CD4-positive, alpha-beta T cell treated with Interleukin-10 for 1 hour (primary cell): ENCODE measurements around the gene MACROD2.

Source experiments
- DNase-seq: peaks from one replicate; pipeline ENCODE4 v3.0.0-alpha.2; 2020

Gene MACROD2

DNA sequence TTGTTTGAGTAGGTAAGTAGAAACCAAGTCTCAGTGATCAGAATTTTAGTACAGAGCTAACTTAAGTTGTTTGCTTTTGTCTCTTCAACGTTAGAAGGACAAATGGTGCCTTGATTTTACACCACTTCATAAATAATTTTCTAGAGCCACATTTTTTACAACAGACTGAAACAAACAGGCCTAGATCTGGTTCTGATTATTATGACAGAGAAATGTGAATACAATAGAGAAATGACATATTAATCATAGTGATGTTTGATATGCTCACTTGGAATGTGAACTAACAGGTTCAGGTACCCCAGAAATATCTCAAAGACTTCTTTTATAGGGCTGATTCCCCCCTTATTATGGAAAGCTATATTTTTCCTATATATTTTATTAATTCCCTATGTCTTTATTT, 1817.4 kb downstream of the MACROD2 start:
- DNase-seq: no peak

DNA sequence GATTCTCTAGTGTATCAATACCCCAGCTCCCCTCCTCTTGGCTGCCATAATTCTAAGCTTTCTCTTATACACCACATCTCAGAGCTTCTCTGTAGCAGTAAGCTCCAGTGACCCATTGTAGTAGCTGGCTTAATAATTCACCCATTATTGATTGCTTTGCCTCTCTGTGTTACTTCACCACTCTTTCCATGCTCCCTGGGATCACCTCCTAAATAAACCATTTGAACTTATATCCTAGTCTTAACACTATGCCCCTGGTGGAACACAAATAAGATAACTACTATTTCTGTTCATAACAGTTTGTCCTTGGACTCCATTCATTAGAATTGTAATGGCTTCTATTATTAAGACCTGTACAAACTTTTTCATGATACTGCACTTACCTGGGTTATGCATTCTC, 1819.0 kb downstream of the MACROD2 start:
- DNase-seq: no peak

DNA sequence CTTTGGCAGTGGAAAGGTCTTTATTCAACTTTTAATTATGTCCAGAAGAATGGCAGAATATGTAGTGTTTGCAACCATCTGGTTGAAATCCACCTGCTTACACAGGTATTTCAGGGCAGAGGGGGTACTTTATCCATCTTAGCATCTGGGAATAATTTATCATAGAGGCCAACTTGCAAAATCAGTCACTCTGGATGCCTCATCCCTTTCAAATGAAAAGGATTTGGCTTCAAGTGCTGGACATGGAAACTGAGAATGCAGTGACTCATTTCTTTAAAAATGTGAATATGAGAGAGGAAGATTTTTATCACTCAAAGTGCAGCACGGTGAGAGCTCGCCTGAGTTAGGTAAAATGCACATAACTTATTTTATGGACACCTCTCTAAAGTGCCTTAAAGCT, 1819.6 kb downstream of the MACROD2 start:
- DNase-seq: no peak

DNA sequence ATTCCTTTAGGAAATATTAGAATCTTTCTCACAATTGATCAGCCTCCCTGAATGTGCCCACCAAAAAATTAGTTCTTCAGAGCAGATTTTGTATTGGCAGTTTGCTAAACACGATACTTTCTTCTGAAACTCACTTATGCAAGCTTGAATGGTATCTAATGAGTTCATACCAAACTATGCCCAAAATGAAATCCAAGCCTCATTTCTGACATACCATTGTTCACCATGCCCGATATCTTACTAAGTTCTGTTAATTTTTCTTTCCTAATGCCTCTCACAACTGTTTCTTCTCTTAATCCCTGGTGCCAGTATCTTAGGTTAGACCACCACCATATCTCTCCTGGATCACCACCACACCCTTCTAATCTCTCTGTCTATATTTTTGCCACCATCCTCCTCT, 1822.0 kb downstream of the MACROD2 start:
- no peak for DNase-seq

DNA sequence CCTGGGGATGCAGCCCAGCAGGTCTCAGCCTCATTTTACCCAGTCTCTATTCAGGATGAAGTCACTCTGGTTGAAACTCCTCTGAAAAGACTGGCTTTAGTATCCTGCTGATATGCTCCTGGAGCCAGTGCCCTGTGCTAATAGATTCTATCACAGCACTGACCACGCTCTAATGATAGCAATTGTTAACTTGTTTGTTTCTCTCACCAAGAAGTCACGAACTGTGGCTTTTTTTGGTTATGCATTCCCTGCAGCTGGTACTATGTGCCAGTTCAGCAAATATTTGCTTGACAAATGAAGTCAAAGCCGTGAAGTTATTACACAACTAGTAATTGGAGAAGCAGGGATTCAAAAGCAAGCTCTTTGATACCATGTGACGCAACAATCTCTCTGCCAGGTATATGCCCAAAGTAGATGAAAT, 1823.3 kb downstream of the MACROD2 start:
- no peak for DNase-seq

DNA sequence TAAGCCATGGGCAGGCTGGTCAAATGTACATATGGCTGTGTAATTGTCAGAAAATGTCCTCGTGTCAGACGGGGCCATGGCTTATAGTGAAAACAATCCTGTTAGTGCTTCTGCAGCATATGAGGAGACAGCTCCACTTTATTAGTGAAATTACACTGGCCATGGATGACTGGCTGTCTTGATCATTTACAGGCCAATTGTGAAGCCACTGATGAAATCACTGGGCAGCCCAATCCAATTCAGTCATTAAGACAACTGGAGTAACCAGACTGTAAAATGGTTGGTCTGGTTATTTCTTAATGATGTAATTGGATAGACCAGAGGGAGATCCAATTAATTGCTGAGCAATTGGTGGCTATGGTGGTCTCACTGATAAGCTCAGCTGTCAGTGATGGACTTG, 1828.4 kb downstream of the MACROD2 start:
- no peak for DNase-seq

DNA sequence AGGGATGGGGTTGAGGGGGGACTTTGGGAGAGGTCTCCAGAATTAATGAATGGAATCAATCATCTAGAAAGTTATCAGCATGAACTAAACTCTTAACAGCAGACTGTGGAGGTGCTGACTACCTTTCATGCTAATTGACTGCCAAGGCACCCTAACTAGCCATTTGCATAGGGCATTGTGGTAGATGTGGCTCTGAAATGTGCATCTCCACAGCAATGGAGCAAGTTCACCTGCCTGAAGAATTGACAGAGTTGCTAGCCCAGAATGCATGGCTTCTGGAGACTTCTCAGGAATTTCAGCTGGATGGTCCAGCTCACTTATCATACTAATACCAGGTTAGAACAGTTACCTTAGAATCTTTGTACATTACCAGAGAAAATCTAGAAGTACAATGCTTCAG, 1832.3 kb downstream of the MACROD2 start:
- no peak for DNase-seq

DNA sequence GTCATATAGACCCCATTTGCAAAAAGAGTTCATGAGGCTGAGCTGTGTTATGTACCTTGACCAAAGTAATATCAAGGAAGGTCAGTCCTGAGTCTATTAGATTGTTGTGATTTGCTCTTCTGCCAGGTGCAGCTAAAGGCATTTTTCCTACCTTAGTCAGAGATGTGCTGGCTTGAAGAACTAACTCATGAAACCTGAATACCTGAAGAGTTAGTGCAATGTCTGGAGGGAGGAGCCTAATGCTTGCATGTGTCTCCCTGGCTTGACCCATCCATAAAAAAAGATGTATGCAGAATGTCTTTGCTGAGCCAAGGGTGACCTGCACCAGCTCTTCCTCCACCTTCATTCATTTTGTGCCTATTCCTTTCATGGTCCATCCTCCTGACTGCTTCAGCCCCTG, 1835.9 kb downstream of the MACROD2 start:
- DNase-seq: no peak

DNA sequence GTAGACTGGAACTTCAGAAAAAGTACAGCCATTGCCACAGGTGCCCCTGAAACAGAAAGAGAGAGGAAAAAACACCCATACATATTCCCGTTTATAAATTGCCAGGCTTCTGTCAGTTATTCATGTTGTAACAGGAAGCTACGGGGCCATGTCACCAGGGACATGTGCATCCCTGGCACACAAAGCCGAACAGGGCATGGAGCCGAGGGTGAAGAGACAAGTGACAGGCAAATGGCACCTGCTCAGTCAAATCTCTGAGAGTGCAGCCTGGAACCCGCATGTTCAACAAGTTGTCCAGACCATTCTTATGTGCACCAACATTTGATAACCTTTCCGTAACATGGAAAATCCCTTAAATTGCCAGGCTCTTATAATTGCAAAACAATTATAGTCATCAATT, 1837.2 kb downstream of the MACROD2 start:
- no peak for DNase-seq

DNA sequence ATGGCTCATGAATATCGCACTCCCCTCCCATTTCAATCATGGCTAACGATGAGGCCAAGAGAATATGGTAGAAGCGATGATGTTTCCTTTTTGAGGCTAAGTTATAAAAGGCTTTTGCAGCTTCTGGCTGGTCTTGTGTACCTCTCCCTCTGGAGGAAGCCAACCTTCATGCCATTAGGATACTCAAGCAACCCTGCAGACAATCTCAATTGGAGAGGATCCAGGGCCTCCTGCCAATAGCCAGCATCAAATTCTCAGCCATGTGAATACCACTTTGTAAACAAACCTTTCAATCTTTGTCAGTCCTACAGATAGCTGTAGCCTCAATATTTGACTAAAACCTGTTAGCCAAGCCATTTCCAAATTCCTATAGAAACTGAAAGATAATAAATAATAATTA, 1839.5 kb downstream of the MACROD2 start:
- no peak for DNase-seq

DNA sequence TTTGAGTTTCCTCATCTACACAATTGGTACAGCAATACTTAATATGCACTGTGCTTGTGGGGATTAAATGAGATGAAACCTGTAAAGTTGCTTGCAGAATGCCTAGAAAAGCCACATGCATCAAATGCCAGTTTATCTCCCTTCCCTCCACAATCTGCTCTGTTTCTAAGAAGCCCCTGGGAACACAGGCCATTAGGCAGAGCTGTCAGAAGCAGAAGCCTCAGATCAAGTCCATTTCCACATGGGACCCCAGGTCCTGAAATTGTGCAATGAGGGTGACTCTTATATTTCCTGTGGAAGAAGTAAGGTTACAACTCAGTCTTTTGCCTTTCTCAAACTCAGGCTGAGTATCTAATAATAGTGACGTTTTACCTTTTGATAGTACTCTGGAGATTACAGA, 1840.5 kb downstream of the MACROD2 start:
- no peak for DNase-seq

DNA sequence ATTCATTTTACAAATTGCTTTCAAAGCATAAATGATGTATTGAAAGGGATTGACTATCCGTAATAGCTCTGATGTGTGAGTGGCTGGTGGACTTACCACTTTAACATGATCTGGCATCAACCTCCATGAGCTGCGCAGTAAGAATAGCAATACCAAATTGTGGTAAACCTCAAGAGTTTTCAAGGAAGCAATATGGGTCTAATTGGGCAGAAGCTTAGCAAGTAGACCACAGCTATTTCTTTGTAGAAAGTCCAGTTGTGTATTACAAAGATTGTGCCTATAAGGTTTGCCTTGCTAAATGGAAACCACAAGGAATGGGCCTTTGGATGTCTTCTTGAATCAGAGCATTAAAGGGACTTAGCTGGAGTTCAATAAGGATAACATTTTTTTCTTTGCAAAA, 1841.3 kb downstream of the MACROD2 start:
- no peak for DNase-seq

DNA sequence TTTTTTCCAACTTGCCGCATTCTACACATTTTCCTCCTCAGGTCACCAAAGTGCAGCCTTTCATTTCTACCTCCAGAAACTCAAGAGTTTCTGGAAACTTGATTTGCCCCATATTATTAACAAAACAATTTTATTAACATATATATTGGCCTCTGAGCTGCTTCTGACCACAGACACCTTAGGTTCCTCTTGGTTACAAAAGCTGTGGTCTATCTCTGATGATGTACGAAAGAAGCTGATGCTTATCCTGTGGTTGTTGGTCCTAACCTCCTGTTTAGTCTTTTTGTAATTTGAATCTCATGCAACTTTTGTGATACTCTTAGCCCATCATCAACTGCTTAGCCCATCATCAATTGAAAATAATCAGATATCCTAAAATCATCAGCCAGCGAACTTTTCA, 1842.2 kb downstream of the MACROD2 start:
- DNase-seq: no peak

DNA sequence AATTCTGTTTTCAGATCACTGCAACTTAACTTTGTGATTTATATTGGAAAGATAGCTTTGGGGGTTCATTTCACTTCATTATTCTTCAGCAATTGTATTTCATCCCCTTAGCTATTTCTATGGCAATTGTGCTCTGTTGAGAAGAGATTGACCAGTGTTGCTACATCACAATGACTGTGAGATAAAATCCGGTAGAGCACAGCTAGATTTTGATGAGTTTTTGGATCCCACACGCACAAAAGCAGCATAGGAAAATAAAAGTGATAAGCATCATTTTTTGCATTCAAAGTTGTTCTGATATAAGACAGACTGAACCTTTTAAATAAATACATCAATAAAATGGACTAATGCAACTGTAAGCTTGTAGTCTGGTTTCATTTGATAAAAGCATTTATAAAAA, 1843.2 kb downstream of the MACROD2 start:
- DNase-seq: no peak

DNA sequence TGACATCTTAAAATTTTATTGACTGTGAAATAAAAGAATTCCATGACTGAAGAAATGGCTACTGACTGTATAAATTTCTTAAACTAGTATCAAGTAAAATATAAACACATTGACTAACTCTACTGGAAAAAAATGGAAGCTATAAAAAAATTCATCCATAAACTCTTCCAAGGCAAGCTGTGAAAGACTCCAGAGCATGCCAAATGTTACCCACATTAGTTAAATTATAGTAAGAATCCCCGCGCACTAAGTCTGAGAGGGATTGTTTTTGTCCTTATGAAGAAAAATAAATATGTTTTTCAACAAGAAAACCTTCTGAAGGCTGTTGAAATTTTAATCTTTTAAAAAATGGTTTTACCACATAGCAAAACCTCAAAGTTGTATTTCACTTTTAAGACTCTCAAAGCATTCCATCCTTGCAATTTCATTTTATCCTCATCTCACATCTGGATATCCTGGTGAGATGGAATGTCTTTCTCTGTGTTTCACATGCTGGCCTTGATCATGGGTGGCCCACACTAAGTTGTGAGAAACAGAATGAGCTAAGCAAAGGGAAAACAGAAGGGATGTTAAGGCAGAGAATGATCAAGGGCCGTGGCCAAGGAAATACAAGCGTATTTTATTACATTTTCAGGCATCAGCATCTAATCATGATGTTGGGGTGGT, 1845.5 kb downstream of the MACROD2 start:
- no peak for DNase-seq

DNA sequence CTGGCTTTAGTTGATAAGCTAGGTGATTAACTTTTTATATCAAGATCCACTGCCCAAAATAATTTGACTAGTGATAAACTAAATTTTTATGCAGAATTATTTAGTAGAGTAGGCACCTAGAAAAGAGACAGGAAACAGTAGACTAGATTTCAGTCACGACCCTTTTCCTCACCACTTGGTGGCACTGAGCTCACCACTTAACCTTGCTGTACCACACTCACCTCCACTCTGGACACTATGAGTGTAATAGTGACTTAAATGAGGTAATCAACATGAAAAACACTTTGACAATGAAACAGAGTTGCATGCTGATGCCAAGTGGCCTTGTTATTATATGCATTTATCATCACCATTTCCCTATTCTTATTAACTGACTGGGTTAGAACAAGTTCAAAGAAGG, 1847.6 kb downstream of the MACROD2 start:
- no peak for DNase-seq

DNA sequence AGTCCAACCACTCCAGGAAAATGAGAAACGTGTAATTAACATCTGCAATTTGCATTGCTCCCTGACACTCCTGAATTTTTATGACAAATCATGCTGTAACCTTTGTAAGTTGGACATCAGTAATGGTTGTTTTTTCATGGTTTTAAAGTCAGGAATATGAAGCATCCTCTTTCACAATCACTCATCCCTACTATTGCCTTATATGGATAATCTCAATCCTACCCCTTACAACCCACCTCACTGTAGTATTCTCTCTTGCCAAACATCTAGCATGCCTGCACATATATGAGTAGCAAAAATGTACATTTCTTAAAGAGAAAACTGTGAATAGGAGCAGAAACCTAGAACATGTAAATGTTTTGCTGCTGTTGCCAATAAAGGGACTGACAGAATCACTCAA, 1848.5 kb downstream of the MACROD2 start:
- no peak for DNase-seq

DNA sequence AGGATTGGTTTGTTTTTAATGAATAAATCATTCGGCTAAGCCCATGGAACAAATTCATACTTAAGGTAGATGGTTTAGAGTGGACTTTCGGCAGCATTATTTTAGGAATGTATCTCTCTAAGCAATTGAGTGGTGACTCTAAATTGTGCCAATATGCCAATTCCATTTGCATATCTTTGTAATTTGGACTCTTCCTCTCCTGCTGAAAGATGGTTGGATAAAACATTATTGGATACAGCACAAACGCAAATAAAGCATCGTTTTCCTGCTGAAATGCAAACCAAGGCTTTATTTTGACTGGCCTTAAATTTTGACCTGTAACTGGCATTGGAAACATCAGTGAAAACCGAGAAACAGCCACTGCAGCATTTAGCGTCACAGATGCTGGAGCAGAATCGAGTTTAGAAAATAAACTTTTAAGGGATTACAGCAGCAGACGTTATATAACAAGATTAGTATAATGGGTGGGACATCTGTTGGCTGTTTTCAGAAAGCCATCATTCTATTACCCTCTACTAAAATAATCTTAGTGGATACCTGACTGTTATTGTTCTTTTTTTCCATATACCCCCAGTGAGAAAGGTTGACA, 1852.0 kb downstream of the MACROD2 start:
- DNase-seq: no peak

DNA sequence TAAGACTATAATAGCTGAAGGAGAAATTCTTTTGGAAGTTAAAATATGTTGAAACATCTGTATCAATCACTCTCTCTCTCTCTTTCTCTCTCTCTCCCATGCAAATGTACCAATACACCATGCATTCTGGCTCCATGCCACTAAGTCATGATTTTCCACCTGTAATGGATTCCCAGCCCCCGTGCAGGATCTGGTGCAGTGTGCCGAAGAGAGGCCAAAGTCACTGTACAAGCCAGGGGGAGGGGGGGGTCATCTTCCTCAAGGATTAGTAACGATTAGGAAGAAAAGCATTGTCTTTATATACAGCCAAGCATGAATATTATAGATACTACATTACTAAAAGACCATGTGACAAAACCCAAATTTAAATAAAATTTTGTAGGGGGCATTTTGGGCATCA, 1852.8 kb downstream of the MACROD2 start:
- DNase-seq: no peak

DNA sequence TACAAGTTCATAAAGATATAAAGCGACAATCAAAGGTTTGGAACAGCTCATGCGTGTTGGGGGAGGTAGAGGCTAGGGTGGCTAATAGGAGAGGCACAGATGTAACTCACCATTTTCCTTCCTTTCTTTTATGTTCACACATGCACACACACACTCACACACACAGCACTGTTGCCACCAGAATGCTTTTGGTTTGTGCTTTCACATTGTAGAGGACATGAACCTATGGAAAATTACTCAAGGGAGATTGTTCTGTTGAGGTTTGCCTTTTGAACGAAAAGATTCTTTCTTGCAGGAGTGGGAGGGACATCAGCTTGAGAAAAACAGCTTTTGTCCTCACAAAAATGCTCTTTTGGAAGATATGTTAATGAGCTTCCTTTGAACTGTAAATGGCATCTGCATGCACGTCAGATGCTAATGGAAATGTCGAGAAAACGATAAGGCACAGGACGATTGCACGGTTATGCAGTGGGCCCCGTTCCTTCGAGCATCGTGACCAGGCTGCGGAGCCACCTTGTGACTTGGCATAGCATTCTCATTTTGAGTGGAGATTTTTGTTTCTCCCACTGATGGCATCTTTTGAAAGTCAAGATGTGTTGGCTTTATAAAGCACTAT, 1853.8 kb downstream of the MACROD2 start:
- no peak for DNase-seq

DNA sequence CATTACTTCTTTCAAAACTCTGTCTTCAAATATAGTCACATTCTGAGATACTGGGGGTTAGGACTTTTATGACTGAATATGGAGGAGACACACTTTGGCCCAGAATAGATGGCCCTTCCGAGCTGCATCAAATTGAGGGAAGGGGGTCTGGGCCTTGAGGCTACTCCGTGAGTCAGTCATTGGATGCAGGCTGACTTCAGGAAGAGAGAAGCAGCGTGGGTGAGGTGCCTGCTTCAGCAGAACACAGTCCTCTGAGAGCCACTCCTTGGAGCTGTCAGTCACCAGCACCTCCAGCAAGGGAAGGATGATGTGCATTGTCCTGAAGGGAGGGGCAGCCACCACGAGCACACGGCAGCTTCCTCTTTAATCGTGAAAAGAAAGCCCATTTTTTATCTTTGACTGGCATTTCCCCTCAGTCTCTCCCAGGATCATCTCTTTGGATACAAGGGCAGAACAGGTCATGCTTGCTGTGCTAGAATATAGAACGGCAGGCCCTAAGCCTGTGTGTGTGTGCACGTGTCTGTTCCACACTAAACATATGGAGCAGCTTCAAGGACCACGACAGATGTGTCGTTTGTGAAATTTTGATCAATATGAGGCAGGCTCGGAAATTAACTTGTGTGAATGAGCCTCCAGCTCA, 1856.4 kb downstream of the MACROD2 start:
- DNase-seq: no peak

DNA sequence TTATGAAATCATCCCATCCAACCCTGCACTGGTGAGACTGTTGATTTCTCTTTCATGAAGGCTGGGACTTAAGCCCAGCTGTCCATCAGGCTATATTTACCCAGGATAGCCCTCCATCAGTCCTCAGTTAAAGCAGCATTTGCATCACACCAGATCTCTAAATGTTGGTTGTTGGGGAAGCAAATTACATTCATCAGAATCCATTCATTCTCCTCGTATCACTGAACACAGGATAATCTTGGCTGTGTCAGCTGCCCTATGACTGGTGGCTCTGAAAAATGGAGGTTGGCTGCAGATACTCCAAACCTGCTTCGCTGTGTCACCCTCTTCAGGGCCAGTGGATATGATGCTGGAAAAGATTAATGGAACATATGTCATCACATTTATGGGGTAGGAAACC, 1859.6 kb downstream of the MACROD2 start:
- DNase-seq: no peak

DNA sequence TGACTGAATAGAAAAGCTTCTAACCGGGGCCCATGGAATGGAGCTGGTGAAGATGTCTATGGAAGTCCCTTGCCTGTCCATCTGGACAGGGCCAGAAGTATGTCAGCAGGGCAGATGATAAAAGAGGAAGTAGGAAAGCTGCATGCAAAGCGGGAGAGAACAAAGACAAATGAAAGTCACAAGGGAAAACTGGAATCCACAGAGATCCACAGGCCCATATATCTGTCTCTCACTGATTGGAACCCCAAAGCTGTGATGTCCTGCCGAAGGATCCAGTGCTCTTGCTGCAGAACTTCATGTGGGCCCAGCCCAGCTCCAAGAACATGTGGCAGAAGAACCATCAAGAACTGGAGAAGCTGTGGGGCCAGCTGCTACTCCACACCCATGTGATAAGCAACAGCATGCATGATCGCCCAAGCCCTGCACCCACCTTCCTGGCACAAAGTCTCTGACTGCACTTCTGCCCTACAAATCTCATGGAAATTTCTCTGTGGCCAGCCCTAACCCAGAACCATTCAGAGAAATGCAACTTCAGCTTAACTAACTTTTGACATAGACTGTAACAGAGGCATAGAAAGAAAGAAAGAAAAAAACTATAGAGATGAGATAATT, 1862.0 kb downstream of the MACROD2 start:
- DNase-seq: no peak

DNA sequence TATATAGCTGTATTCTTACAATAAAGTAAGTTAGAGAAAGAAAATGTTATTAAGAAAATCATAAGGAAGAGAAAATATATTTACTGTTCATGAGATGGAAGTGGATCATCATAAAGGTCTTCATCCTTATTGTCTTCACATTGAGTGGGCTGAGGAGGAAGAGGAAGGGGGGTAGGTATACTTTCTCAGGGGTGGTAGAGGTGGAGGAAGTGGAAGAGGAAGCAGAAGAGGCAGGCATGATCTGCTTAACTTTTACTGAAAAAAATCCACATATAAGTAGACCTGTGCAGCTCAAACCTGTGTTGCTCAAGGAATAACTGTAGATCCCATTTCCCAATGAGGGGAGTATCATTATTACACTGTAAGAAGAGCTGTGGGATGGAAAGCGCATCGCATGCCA, 1863.7 kb downstream of the MACROD2 start:
- DNase-seq: no peak
